GM12878 (cell line): Measurements from ENCODE around the gene RTL9. TPM values are rescaled to one million over a fixed set of nuclear protein-coding genes. Genes with fewer than 3 reads are reported as not detected.

Source experiments
- ATAC-seq: fragments of 200-7000 bp; cut with Tn5 transposase; 3 replicates; pipeline ENCODE4 v1.9.1; 2020; ENCODE audit warnings: mild to moderate bottlenecking, moderate library complexity
- BruUV-seq: library from RNA; stranded (reverse); fragments of 400-500 nt; replicated peaks from 2 replicates; lab custom pipeline; 2021; lab: Mats Ljungman, UMichigan
- CTCF ChIA-PET: fragments of 300-600 bp; sonication (Branson Sonifier 250); formaldehyde crosslinking; extraction: SDS; loops from one replicate; lab custom pipeline; 2021; ENCODE audit warnings: inconsistent platforms; lab: Yijun Ruan, JAX
- POLR2A ChIA-PET: fragments of 350-600 bp; formaldehyde crosslinking; extraction: SDS; loops from one replicate; lab custom pipeline; 2021; ENCODE audit warnings: inconsistent platforms; lab: Charles Lee
- RAD21 ChIA-PET: fragments of 300-600 bp; sonication (Branson Sonifier 250); formaldehyde crosslinking; loops from one replicate; lab custom pipeline; 2023; ENCODE audit warnings: antibody characterized with exemption; ENCODE audit not compliant: unreplicated experiment; lab: Charles Lee
- SMC1A ChIA-PET: fragments of 300-600 bp; sonication (Branson Sonifier 250); formaldehyde crosslinking; loops from one replicate; lab custom pipeline; 2023; ENCODE audit not compliant: unreplicated experiment, uncharacterized antibody; lab: Charles Lee
- DNase-seq: peaks from one replicate; pipeline ENCODE4 v3.0.0-alpha.2; 2011; ENCODE audit warnings: low read depth, low spot score
- FAIRE-seq: peaks from 3 replicates; lab custom pipeline; 2011; peaks lifted over from hg19 to GRCh38; lab: Jason Lieb, UNC
- H2AFZ ChIP-seq: 2 replicates; pipeline ENCODE4 v1.6.0; 2011; ENCODE audit warnings: low read depth, low read length, control low read depth; ENCODE audit not compliant: control insufficient read depth
- H3K27ac ChIP-seq: 2 replicates; pipeline ENCODE4 v1.5.1; 2011; ENCODE audit warnings: control low read depth; ENCODE audit not compliant: control insufficient read depth, insufficient read depth
- H3K27me3 ChIP-seq, 2 experiments: replicated peaks in 1 of 2; 2 replicates each; pipeline versions ENCODE4 v1.6.0 to v1.6.1; 2011; ENCODE audit warnings: low read length in 1 of 2; ENCODE audit not compliant: control insufficient read depth in 2 of 2, insufficient read depth in 2 of 2
- H3K36me3 ChIP-seq, 2 experiments: 2 replicates each; pipeline ENCODE4 v1.5.1; 2011; ENCODE audit warnings: low read length in 1 of 2; ENCODE audit not compliant: control insufficient read depth in 2 of 2, insufficient read depth in 2 of 2
- H3K4me1 ChIP-seq: 2 replicates; pipeline ENCODE4 v1.6.1; 2011; ENCODE audit warnings: mild to moderate bottlenecking, low read length, moderate library complexity, mixed read lengths; ENCODE audit not compliant: control insufficient read depth, insufficient read depth
- H3K4me2 ChIP-seq: 2 replicates; pipeline ENCODE4 v1.6.0; 2011; ENCODE audit warnings: control low read depth; ENCODE audit not compliant: control insufficient read depth, insufficient read depth
- H3K4me3 ChIP-seq: fragments of 200-600 bp; sonication (generic); 2 replicates; pipeline ENCODE4 v1.5.1; 2016
- H3K79me2 ChIP-seq: 2 replicates; pipeline ENCODE4 v1.6.0; 2011; ENCODE audit warnings: low read length; ENCODE audit not compliant: control insufficient read depth, insufficient read depth
- H3K9ac ChIP-seq: 2 replicates; pipeline ENCODE4 v1.8.0; 2011; ENCODE audit warnings: low read length, control low read depth, mixed read lengths; ENCODE audit not compliant: control insufficient read depth, insufficient read depth
- H3K9me3 ChIP-seq: replicated peaks from 3 replicates; pipeline ENCODE4 v1.5.1; 2011; ENCODE audit warnings: mild to moderate bottlenecking, low read length; ENCODE audit not compliant: control insufficient read depth, insufficient read depth
- H4K20me1 ChIP-seq: 2 replicates; pipeline ENCODE4 v1.6.0; 2011; ENCODE audit not compliant: control insufficient read depth, insufficient read depth
- CBFB ChIP-seq: IDR thresholded peaks from 2 replicates; pipeline ENCODE4 v1.6.1; 2016; ENCODE audit warnings: antibody characterized with exemption, low read depth
- CHD4 ChIP-seq: fragments of 200-600 bp; sonication (generic); IDR thresholded peaks from 2 replicates; pipeline ENCODE4 v1.6.1; 2016; ENCODE audit warnings: mild to moderate bottlenecking
- ETV6 ChIP-seq, 2 experiments: fragments of 450-650 bp in 1 of 2; IDR thresholded peaks in 1 of 2; conservative IDR thresholded peaks in 1 of 2; 2 replicates each; pipeline ENCODE4 v1.6.1; 2014; ENCODE audit warnings: antibody characterized with exemption in 1 of 2, borderline replicate concordance in 1 of 2, low read depth in 1 of 2, mild to moderate bottlenecking in 1 of 2, moderate library complexity in 1 of 2
- EZH2 ChIP-seq: IDR thresholded peaks from 2 replicates; pipeline ENCODE4 v1.6.1; 2012; ENCODE audit warnings: low read depth, mild to moderate bottlenecking, control low read depth, inconsistent platforms, low read length, borderline replicate concordance; ENCODE audit not compliant: control insufficient read depth
- FOXK2 ChIP-seq: fragments of 450-650 bp; IDR thresholded peaks from 2 replicates; pipeline ENCODE4 v1.6.1; 2017; ENCODE audit warnings: mild to moderate bottlenecking, moderate library complexity
- HDAC2 ChIP-seq: fragments of 200-600 bp; sonication (generic); IDR thresholded peaks from 2 replicates; pipeline ENCODE4 v1.6.1; 2017
- IKZF2 ChIP-seq, 2 experiments: fragments of 450-650 bp; IDR thresholded peaks; 2 replicates each; pipeline ENCODE4 v1.6.1; 2017; ENCODE audit warnings: mild to moderate bottlenecking in 2 of 2, moderate library complexity in 2 of 2
- MEF2B ChIP-seq: fragments of 450-650 bp; IDR thresholded peaks from 2 replicates; pipeline ENCODE4 v1.6.1; 2018; ENCODE audit warnings: mild to moderate bottlenecking, moderate library complexity; ENCODE audit not compliant: partially characterized antibody, poor library complexity, severe bottlenecking
- MTA2 ChIP-seq: fragments of 450-650 bp; IDR thresholded peaks from 2 replicates; pipeline ENCODE4 v1.6.1; 2016; ENCODE audit warnings: low read depth, mild to moderate bottlenecking, moderate library complexity
- SIX5 ChIP-seq: IDR thresholded peaks from 2 replicates; pipeline ENCODE4 v1.6.1; 2011; ENCODE audit warnings: mild to moderate bottlenecking, low read depth, low read length, moderate library complexity; ENCODE audit not compliant: severe bottlenecking
- SMAD1 ChIP-seq: fragments of 450-650 bp; IDR thresholded peaks from 2 replicates; pipeline ENCODE4 v1.6.1; 2018; ENCODE audit warnings: mild to moderate bottlenecking, low read depth; ENCODE audit not compliant: partially characterized antibody
- STAT1 ChIP-seq: fragments of 450-650 bp; conservative IDR thresholded peaks from 2 replicates; pipeline ENCODE4 v1.6.1; 2014; ENCODE audit warnings: antibody characterized with exemption, mild to moderate bottlenecking
- SUPT20H ChIP-seq: IDR thresholded peaks from 2 replicates; pipeline ENCODE4 v1.6.1; 2011; ENCODE audit warnings: low read depth, mild to moderate bottlenecking, low read length, moderate library complexity, borderline replicate concordance; ENCODE audit not compliant: control insufficient read depth
- TARDBP ChIP-seq: IDR thresholded peaks from 2 replicates; pipeline ENCODE4 v1.6.1; 2016; ENCODE audit warnings: borderline replicate concordance
- ZNF217 ChIP-seq: fragments of 450-650 bp; IDR thresholded peaks from 2 replicates; pipeline ENCODE4 v1.6.1; 2017; ENCODE audit warnings: antibody characterized with exemption, mild to moderate bottlenecking
- ZSCAN29 ChIP-seq: fragments of 450-650 bp; IDR thresholded peaks from 2 replicates; pipeline ENCODE4 v1.6.1; 2017; ENCODE audit warnings: mild to moderate bottlenecking, moderate library complexity
- WGBS: methylation state at CpG from one replicate; pipeline ENCODE4 v1.1.6; 2016; ENCODE audit warnings: low lambda C conversion rate; ENCODE audit not compliant: insufficient replicate concordance, insufficient coverage; ENCODE audit errors: missing lambda C conversion rate; 5-methylcytosine and 5-hydroxymethylcytosine counted together
- in situ Hi-C: fragments of 300-500 bp; cut with MboI; formaldehyde crosslinking; loops from 9 replicates; pipeline ENCODE4 v1.14.3; 2018; ENCODE audit warnings: mixed read lengths
- intact Hi-C: fragments of 100-400 bp; cut with micrococcal nuclease; formaldehyde crosslinking; loops from one replicate; pipeline ENCODE4 v1.14.2; 2022; ENCODE audit not compliant: unreplicated experiment
- polyA plus RNA-seq, 11 experiments: library from polyadenylated mRNA; depleted of rRNA in 4 of 11; unstranded in 6 of 11; stranded (reverse) in 5 of 11; fragments of >200 nt; fragmentation: Nextera tagmentation in 4 of 11; fragmentation: Illumina TruSeq in 1 of 11; extraction: Ambion mirVana in 4 of 11; extraction: Trizol in 1 of 11; gene quantifications; 1 replicate in 1 of 11; 2 replicates in 10 of 11; pipeline versions ENCODE4 v1.2.1 to v1.2.3, GENCODE V29; 2011 to 2016; ENCODE audit warnings: inconsistent platforms in 2 of 11, missing spikeins in 2 of 11, low read depth in 1 of 11
- total RNA-seq, 4 experiments: library from RNA; depleted of rRNA in 3 of 4; stranded (reverse); fragments of >200 nt in 3 of 4; fragmentation: Illumina TruSeq in 1 of 4; extraction: Trizol in 1 of 4; gene quantifications; 2 replicates each; pipeline versions ENCODE4 v1.2.1 to v1.2.3, GENCODE V29; 2013 to 2021
- TF ChIP-seq, protein P1 (sequence below): IDR thresholded peaks from 2 replicates; pipeline ENCODE4 v1.6.1; 2011; ENCODE audit warnings: mild to moderate bottlenecking, low read depth, low read length, moderate library complexity; ENCODE audit not compliant: insufficient replicate concordance
- TF ChIP-seq, protein P2 (sequence below): IDR thresholded peaks from 2 replicates; pipeline ENCODE4 v1.6.1; 2011; ENCODE audit warnings: borderline replicate concordance, low read depth, mild to moderate bottlenecking, moderate library complexity, mixed read lengths, low read length; ENCODE audit not compliant: insufficient read depth; ENCODE audit errors: extremely low read length
- TF ChIP-seq, protein P3 (sequence below): IDR thresholded peaks from 2 replicates; pipeline ENCODE4 v1.6.1; 2012; ENCODE audit warnings: low read depth, low read length, improper control_type of control experiment
- TF ChIP-seq, protein P4 (sequence below): IDR thresholded peaks from 2 replicates; pipeline ENCODE4 v1.6.1; 2011; ENCODE audit warnings: borderline replicate concordance, low read depth, mild to moderate bottlenecking, moderate library complexity, low read length; ENCODE audit not compliant: insufficient read depth, poor library complexity, severe bottlenecking

The RTL9 gene
- total and polyA plus RNA-seq, 10 of the 15 experiments (the other 5 are each of a cell fraction or from before 2014, with no cell fraction given), result 0.05 to 1.2 (median 0.17) TPM

DNA sequence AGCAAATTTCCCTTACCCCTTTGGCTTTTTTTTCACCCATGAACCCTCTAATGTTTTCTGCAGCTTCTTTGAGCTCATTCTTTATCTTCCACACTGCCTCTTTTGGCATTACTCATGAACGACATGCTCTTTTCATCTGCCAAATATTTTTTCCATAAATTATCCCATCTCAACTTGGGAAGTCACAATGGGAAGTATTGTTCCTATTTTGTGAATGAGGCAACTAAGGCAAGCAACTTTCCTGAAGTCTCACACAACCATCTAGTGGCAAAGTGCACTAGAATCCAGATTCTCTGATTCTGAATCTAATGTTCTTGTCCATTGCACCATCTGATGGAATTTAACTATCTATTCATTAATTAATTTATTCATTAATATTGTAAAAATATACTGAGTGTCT is 625 bp downstream of the RTL9 start:
- no peaks in the 10 kb centered on the region for H4K20me1 ChIP-seq
- no peak for TF ChIP-seq MTA2
- TF ChIP-seq CBFB, result no peak
- TF ChIP-seq SIX5, result no peak
- no peak for TF ChIP-seq EZH2
- no peak for TF ChIP-seq SUPT20H
- TF ChIP-seq FOXK2, result no peak
- no peak for TF ChIP-seq IKZF2 (IDR thresholded peaks at IDR 0.05)
- no peak for TF ChIP-seq MEF2B
- TF ChIP-seq ZNF217, result no peak
- TF ChIP-seq, protein P1, sequence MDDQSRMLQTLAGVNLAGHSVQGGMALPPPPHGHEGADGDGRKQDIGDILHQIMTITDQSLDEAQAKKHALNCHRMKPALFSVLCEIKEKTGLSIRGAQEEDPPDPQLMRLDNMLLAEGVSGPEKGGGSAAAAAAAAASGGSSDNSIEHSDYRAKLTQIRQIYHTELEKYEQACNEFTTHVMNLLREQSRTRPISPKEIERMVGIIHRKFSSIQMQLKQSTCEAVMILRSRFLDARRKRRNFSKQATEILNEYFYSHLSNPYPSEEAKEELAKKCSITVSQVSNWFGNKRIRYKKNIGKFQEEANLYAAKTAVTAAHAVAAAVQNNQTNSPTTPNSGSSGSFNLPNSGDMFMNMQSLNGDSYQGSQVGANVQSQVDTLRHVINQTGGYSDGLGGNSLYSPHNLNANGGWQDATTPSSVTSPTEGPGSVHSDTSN, result no peak
- no peak for TF ChIP-seq HDAC2
- TF ChIP-seq ZSCAN29, result no peak
- no peak for TF ChIP-seq SMAD1
- TF ChIP-seq, protein P2, sequence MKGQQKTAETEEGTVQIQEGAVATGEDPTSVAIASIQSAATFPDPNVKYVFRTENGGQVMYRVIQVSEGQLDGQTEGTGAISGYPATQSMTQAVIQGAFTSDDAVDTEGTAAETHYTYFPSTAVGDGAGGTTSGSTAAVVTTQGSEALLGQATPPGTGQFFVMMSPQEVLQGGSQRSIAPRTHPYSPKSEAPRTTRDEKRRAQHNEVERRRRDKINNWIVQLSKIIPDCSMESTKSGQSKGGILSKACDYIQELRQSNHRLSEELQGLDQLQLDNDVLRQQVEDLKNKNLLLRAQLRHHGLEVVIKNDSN, result no peak
- TF ChIP-seq TARDBP, result no peak
- TF ChIP-seq, protein P3, sequence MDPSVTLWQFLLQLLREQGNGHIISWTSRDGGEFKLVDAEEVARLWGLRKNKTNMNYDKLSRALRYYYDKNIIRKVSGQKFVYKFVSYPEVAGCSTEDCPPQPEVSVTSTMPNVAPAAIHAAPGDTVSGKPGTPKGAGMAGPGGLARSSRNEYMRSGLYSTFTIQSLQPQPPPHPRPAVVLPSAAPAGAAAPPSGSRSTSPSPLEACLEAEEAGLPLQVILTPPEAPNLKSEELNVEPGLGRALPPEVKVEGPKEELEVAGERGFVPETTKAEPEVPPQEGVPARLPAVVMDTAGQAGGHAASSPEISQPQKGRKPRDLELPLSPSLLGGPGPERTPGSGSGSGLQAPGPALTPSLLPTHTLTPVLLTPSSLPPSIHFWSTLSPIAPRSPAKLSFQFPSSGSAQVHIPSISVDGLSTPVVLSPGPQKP, result no peak
- TF ChIP-seq CHD4, result no peak
- TF ChIP-seq STAT1, result no peak
- TF ChIP-seq, protein P4, sequence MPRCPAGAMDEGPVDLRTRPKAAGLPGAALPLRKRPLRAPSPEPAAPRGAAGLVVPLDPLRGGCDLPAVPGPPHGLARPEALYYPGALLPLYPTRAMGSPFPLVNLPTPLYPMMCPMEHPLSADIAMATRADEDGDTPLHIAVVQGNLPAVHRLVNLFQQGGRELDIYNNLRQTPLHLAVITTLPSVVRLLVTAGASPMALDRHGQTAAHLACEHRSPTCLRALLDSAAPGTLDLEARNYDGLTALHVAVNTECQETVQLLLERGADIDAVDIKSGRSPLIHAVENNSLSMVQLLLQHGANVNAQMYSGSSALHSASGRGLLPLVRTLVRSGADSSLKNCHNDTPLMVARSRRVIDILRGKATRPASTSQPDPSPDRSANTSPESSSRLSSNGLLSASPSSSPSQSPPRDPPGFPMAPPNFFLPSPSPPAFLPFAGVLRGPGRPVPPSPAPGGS, result no peak
- no peak for TF ChIP-seq ETV6 (conservative IDR thresholded peaks at IDR 0.05 in 1 of 2, IDR thresholded peaks at IDR 0.05 in 1 of 2; ENCODE audit: borderline replicate concordance in 1 of 2, low read depth in 1 of 2)
- RAD21 ChIA-PET, result interaction anchor here (1.2 kb wide), 1 partner anchor 199 kb away, joined by 3 read pairs; no protein-coding TSS in a partner anchor
- H3K79me2 ChIP-seq, result no peaks in the 10 kb centered on the region
- H3K4me1 ChIP-seq, result no peaks in the 10 kb centered on the region
- SMC1A ChIA-PET, result interaction anchor here (1.2 kb wide), 1 partner anchor 38 kb away, joined by 3 read pairs; no protein-coding TSS in a partner anchor
- no peak for DNase-seq
- H3K9me3 ChIP-seq, result no peaks in the 10 kb centered on the region
- no peak for FAIRE-seq
- no peak overlapping the region for H3K27ac ChIP-seq
- H3K4me2 ChIP-seq, result no peak overlapping the region
- BruUV-seq, result no TSS peak
- intact Hi-C loops, result no loop called here
- H2AFZ ChIP-seq, result no peak overlapping the region
- H3K36me3 ChIP-seq, result no peaks in the 10 kb centered on the region
- H3K4me3 ChIP-seq, result no peak overlapping the region
- H3K27me3 ChIP-seq, result no peaks in the 10 kb centered on the region
- POLR2A ChIA-PET, result no interaction called here
- in situ Hi-C loops, result no loop called here
- no peak overlapping the region for H3K9ac ChIP-seq
- ATAC-seq, result no peak
- CTCF ChIA-PET, result interaction anchor here (0.9 kb wide), 1 partner anchor 191 kb away, joined by 4 read pairs; no protein-coding TSS in a partner anchor
- 0% methylated on average over 1 of the region's 1 CpG for WGBS
